SIG-M5 (cell line): ENCODE data around the gene KLHL15.

Experiments used
- DNase-seq: peaks from one replicate; lab custom pipeline; 2025; lab: John Stamatoyannopoulos, UW

KLHL15 gene

DNA sequence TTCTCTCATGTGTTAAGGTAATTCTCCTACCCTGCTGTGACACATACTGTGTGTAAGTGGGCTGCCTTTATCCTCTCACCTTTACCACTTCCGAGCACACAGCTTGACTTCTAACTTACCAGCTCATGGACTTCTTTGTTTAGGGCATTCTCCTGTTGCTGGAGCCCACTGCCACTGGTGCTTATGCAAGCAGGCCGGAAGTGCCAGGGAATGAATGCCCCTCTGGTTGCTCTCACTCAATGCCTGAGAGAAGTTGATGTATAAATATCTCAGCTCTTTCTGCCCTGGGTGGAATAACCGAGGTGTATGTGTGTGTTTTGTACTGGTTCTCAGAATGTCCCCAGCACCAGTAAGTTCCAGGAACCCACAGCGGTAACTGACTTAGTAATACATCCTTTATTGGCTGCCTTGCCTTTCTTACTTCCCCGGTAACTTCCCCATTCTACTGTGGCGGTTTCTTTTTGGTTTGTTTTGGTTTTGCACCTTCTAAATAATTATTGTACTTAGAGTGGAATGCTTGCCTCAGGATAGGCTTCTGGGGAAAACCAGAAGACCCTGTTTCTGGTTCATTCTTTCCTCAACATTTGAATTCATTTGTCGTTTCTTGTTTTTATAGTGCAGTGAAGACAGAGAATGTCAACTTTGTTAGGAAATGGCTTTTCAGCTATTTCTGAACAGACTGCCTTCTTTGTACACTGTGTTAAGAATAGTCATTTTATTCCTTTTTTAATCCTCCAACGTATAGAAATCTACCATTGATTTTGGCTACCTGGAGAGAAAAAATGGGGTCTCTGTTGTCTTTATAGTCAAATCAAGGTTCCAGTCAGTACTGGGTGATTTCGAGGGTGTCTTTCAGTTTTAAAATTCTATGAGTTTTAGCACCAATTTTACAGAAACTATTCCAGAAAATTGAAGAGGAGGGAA is 73.7 kb downstream of the KLHL15 start:
- peak; percentile 18 for DNase-seq

GRCh38 chrX:23952391-23952790 is 74.6 kb downstream of the KLHL15 start:
- DNase-seq = no peak

- DNase-seq = no peak
Measured at GRCh38 chrX:23945206-23945605, 81.8 kb downstream of the KLHL15 start.

- no peak for DNase-seq
Measured at GRCh38 chrX:23944234-23944633, 82.8 kb downstream of the KLHL15 start.

- DNase-seq = no peak
Measured at GRCh38 chrX:23939203-23939602, 87.8 kb downstream of the KLHL15 start.

GRCh38 chrX:23938690-23939089 is 88.3 kb downstream of the KLHL15 start:
- DNase-seq = no peak

DNA sequence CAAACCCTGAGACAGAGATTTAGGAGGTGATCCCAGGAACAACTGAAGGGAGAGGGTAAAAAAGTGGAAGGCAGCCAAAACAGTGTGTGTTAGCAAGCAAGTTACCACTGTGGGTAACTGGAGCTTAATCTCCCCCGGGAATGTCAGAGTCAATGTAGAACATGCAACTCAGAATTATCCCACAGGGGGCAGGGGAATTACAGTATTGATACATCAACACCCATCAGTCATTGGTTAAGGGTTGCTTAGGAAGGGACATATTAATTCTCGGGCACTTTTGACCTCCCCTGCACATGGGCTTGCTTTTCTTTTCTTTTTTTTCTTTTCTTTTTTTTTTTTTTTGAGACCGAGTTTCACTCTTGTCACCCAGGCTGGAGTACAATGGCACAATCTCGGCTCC is 89.9 kb downstream of the KLHL15 start:
- DNase-seq = no peak

DNA sequence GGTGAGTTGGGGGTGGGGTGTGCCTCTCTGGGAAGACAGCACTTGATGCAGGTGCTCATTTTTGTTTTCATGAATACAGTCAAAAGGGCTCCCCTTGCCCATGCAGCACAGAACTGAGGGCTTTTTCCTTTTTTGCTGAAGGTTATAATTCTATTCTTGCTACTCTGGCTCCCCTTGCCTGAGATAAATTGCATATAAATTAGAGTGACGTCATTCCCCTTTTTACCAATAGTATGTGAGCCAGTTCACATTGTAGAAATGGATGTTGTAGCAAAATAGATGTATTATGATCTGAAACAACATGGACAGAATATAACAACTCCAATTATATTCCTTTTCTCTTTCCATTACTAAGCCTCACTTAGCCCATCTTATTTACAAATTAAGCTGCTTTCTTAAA is 90.8 kb downstream of the KLHL15 start:
- no peak for DNase-seq

- DNase-seq = no peak
Measured at GRCh38 chrX:23935106-23935505, 91.9 kb downstream of the KLHL15 start.
